OCI-LY3 (cell line): ENCODE measurements around the gene FAM83G.

Source experiments
- CTCF ChIP-seq: fragments of 200-600, 300-600 bp; sonication (generic); IDR thresholded peaks from 2 replicates; pipeline ENCODE4 v1.5.1; 2014; ENCODE audit warnings: antibody characterized with exemption, low read length, low read depth
- EZH2phosphoT487 ChIP-seq: fragments of 200-600 bp; shearing (Covaris generic); IDR thresholded peaks from 2 replicates; pipeline ENCODE4 v1.6.1; 2018; ENCODE audit warnings: antibody characterized with exemption, mixed run types, low read depth

- TF ChIP-seq CTCF = no peak
- TF ChIP-seq EZH2phosphoT487 = no peak
Measured at GRCh38 chr17:18965530-18966236, 38.9 kb downstream of the FAM83G start.
